Skin of body (tissue), 2 donors: ENCODE results near the gene GIPC2. TPM values are rescaled to one million over a fixed set of nuclear protein-coding genes. Genes with fewer than 3 reads are reported as not detected.
"Not testable (repeated sequence)": the region's sequence is repeated elsewhere in the genome, so short reads cannot be mapped to it uniquely, and the experiment has no call there.

Source experiments
- DNase-seq: peaks from one replicate; lab custom pipeline; 2025; lab: John Stamatoyannopoulos, UW
- total RNA-seq: library from RNA; depleted of rRNA; stranded (reverse); fragments of >200 nt; gene quantifications from one replicate; pipeline ENCODE4 v1.2.3, GENCODE V29; 2014

Gene GIPC2
- total RNA-seq, 1 donor from 2014 or later, result 2.3 TPM

GRCh38 chr1:78093560-78093959 lies 47.8 kb downstream of the GIPC2 start:
- DNase-seq, result no peak

- DNase-seq, result no peak
These were observed 48.9 kb downstream of the GIPC2 start for GRCh38 chr1:78094639-78095038.

- DNase-seq, result no peak
These were observed 49.8 kb downstream of the GIPC2 start for GRCh38 chr1:78095593-78095992.

GRCh38 chr1:78096017-78096416 lies 50.3 kb downstream of the GIPC2 start:
- no peak for DNase-seq

GRCh38 chr1:78096976-78097375 lies 51.2 kb downstream of the GIPC2 start:
- no peak for DNase-seq

- DNase-seq, result no peak
These were observed 55.3 kb downstream of the GIPC2 start for GRCh38 chr1:78101051-78101450.

GRCh38 chr1:78101514-78101913 lies 55.7 kb downstream of the GIPC2 start:
- peak; percentile 13 for DNase-seq

GRCh38 chr1:78102082-78102481 lies 56.3 kb downstream of the GIPC2 start:
- no peak for DNase-seq

- DNase-seq, result no peak
These were observed 57.1 kb downstream of the GIPC2 start for GRCh38 chr1:78102916-78103315.

GRCh38 chr1:78104322-78104721 lies 58.6 kb downstream of the GIPC2 start:
- DNase-seq, result no peak

- DNase-seq, result not testable (repeated sequence)
These were observed 63.9 kb downstream of the GIPC2 start for GRCh38 chr1:78109659-78110058.

GRCh38 chr1:78113156-78113916 lies 67.6 kb downstream of the GIPC2 start:
- DNase-seq, result no peak

- DNase-seq, result peak; percentile 75
These were observed 68.5 kb downstream of the GIPC2 start for GRCh38 chr1:78114034-78114956.

GRCh38 chr1:78120485-78120884 lies 74.7 kb downstream of the GIPC2 start:
- DNase-seq, result not testable (repeated sequence)

GRCh38 chr1:78121710-78122109 lies 75.9 kb downstream of the GIPC2 start:
- DNase-seq, result no peak

- DNase-seq, result no peak
These were observed 76.6 kb downstream of the GIPC2 start for GRCh38 chr1:78122389-78122788.

GRCh38 chr1:78126506-78126905 lies 80.7 kb downstream of the GIPC2 start:
- no peak for DNase-seq

GRCh38 chr1:78132174-78132947 lies 86.6 kb downstream of the GIPC2 start:
- DNase-seq, result no peak

GRCh38 chr1:78132948-78133322 lies 87.2 kb downstream of the GIPC2 start:
- no peak for DNase-seq

- DNase-seq, result no peak
These were observed 90.9 kb downstream of the GIPC2 start for GRCh38 chr1:78136680-78137079.

GRCh38 chr1:78141531-78142231 lies 95.9 kb downstream of the GIPC2 start:
- no peak for DNase-seq
